ENCODE results near the gene BCDIN3D.
"Not testable (repeated sequence)": the region's sequence is repeated elsewhere in the genome, so short reads cannot be mapped to it uniquely, and the experiment has no call there.

Gene BCDIN3D

GRCh38 chr12:49877066-49877465 is 34.2 kb upstream of the BCDIN3D start:
- no peak for DNase-seq (ENCODE audit: low spot score)

- DNase-seq (ENCODE audit: low spot score), result no peak
These were observed 33.2 kb upstream of the BCDIN3D start for GRCh38 chr12:49876070-49876469.

- DNase-seq (ENCODE audit: low spot score), result no peak
These were observed 32.3 kb upstream of the BCDIN3D start for GRCh38 chr12:49875115-49875720.

GRCh38 chr12:49874142-49874897 is 31.4 kb upstream of the BCDIN3D start:
- DNase-seq (ENCODE audit: low spot score), result peak; percentile 78

- peak; percentile 72 for DNase-seq (ENCODE audit: low spot score)
These were observed 30.5 kb upstream of the BCDIN3D start for GRCh38 chr12:49873361-49873934.

- DNase-seq (ENCODE audit: low spot score), result peak; percentile 71
These were observed 29.9 kb upstream of the BCDIN3D start for GRCh38 chr12:49872781-49873181.

GRCh38 chr12:49872381-49872780 is 29.5 kb upstream of the BCDIN3D start:
- no peak for DNase-seq (ENCODE audit: low spot score)

- DNase-seq (ENCODE audit: low spot score), result not testable (repeated sequence)
These were observed 28.9 kb upstream of the BCDIN3D start for GRCh38 chr12:49871811-49872251.

- no peak for DNase-seq (ENCODE audit: low spot score)
These were observed 28.3 kb upstream of the BCDIN3D start for GRCh38 chr12:49871263-49871561.

- DNase-seq (ENCODE audit: low spot score), result no peak
These were observed 27.8 kb upstream of the BCDIN3D start for GRCh38 chr12:49870501-49871262.

- DNase-seq (ENCODE audit: low spot score), result no peak
These were observed 27.1 kb upstream of the BCDIN3D start for GRCh38 chr12:49869816-49870500.

- peak; percentile 73 for DNase-seq (ENCODE audit: low spot score)
These were observed 26.3 kb upstream of the BCDIN3D start for GRCh38 chr12:49868952-49869815.

GRCh38 chr12:49868449-49868848 is 25.5 kb upstream of the BCDIN3D start:
- DNase-seq (ENCODE audit: low spot score), result no peak

- no peak for DNase-seq (ENCODE audit: low spot score)
These were observed 24.9 kb upstream of the BCDIN3D start for GRCh38 chr12:49867570-49868341.

- no peak for DNase-seq (ENCODE audit: low spot score)
These were observed 24.1 kb upstream of the BCDIN3D start for GRCh38 chr12:49866859-49867569.

- DNase-seq (ENCODE audit: low spot score), result no peak
These were observed 22.9 kb upstream of the BCDIN3D start for GRCh38 chr12:49865782-49866135.

- DNase-seq (ENCODE audit: low spot score), result no peak
These were observed 22.3 kb upstream of the BCDIN3D start for GRCh38 chr12:49865109-49865781.

GRCh38 chr12:49864798-49865090 is 21.8 kb upstream of the BCDIN3D start:
- no peak for DNase-seq (ENCODE audit: low spot score)
